DMS53 treated with DMSO at 0.1 percent for 48 hours (cell line): ENCODE data around the gene BCAR1.
"Not testable (repeated sequence)": the region's sequence is repeated elsewhere in the genome, so short reads cannot be mapped to it uniquely, and the experiment has no call there.

ENCODE experiments used
- DNase-seq: peaks from one replicate; lab custom pipeline; 2025; ENCODE audit not compliant: unreplicated experiment; lab: John Stamatoyannopoulos, UW

BCAR1 gene

DNA sequence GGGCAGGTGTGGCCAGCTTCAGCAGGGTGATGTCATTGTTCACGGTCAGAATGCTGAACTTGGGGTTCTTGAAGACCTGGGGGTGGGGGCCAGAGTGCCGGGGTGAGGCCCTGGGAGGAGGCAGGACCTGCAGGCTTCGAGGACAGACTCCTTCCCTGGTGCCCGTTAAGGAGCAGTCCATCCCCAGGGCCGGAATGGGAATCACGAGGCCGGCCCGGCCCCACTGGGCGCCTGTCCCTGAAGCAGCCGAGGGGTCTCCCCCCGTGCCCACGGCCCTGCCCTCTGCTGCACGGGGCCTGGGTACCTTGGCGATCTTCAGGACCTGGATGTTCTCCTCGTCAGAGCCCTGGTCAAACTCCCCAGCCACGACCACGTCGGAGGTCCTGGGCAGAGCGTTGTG, 46.0 kb downstream of the BCAR1 start:
- DNase-seq = not testable (repeated sequence)

DNA sequence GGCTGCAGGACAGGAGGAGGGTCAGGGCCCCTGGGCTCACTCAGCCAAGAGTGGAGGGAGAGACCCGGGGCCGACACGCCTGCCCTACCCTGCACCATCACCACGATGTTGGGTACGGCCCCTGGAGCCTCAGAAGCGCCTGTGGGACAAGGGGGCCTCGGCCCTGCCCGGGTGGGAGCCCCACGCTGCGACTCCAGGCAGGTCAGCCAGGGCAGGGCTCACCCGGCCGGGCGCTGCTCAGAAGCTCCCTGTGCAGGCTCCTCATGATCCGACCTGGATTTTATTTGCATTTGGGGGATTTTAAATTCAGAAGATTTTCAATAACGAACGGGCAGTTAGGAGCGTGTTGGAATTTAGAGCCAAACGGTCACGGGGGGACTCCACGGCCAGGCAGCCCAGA, 46.5 kb downstream of the BCAR1 start:
- not testable (repeated sequence) for DNase-seq

- no peak for DNase-seq
Observed at GRCh38 chr16:75204410-75204758, 47.0 kb downstream of the BCAR1 start.

DNA sequence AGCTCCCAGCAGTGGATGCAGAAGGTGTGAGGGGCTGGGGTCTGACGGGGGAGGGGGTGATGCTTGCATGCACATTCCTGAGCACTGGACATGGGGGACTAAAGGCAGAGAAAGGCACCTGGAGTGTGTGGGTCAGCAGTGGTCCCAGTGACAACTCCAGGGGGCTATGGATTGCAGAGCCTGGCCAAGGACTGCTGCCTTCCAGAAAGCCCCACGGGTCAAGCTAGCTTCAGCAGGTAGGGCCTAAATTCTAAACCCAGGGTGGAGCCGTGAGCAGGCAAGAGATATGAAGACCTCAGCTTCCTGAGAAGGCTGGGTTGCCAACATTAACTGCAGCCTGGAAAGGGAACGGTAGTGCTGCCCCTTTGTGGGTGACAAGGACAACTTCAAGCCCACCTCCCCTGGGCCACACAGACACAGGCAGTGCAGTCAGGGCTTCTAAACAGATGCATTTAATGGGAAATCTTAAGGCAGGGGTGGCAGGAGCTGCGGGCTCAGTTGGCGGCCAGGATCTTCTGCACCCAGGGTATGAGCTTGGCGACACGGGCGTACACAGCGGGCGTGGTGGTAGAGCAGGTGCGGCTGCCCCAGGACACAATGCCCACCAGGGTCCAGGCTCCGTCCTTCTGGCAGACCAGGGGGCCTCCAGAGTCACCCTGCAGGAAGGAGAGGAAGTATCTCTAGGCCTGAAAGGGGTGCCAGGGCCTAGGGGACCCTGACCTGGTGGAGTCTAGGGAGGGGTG, 47.6 kb downstream of the BCAR1 start:
- DNase-seq = no peak

DNA sequence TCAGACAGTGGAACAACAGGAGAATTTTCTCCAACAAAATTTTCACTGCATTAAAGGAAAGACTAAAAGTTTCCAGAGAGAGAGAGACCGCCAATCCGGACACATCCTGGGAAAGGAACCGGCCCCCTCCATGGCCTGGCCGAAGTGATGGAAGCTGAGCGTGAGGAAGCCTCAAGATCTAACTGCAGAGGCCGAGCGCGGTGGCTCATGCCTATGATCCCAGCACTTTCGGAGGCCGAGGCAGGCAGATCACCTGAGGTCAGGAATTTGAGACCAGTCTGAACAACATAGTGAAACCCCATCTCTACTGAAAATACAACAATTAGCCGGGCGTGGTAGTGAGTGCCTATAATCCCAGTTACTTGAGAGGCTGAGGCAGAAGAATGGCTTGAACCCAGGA, 48.3 kb downstream of the BCAR1 start:
- DNase-seq = no peak

GRCh38 chr16:75202069-75202590, 49.3 kb downstream of the BCAR1 start:
- DNase-seq = no peak

DNA sequence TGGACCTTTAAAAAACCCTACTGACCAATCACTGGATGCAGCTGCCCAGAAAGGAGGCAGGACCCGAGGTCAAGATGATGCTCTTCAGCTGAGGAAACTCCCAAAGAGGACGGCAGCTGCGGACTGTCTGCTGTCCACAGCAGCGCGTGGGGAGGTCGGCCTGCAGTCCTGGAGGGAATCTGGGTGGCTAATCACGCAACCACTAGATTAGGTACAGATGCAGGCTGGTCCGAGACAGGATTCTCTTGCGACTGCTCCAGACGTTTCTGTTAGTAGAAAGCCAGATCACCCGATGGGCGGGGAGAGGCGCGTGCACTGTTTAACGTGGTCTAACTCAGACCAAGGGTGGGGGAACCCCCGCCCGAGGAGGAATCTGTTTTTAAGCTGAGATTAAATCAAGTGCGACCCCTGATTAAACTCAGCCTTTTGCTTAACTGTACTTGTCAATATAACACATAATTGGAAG, 53.3 kb downstream of the BCAR1 start:
- DNase-seq = no peak

DNA sequence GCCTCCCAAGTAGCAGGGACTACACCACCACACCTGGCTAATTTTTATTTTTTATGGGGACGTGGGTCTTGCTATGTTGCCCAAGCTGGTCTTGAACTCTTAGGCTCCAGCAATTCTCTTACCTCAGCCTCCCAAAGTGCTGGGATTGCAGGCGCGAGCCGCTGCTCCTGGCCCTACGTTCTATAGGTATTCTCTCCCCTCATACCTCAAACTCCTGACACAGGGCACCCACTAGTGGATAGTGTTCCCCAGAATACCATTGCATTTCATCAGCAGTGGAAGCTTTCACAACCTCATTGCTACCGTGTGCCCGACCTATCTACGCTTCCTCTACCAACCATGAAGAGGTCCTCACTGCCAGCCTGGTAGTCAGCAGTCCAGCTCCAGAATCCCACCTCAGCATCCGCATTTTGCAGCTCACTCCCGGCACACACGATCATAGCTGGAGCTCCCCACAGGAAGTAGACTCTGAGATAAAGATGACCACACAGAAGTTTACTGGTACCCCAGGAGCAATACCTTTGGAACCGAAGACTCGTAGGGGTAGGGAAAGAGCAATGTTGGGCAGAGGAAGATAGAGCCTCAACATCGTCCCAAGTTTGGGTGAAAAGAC, 53.8 kb downstream of the BCAR1 start:
- no peak for DNase-seq

GRCh38 chr16:75196836-75197235, 54.6 kb downstream of the BCAR1 start:
- DNase-seq = no peak

DNA sequence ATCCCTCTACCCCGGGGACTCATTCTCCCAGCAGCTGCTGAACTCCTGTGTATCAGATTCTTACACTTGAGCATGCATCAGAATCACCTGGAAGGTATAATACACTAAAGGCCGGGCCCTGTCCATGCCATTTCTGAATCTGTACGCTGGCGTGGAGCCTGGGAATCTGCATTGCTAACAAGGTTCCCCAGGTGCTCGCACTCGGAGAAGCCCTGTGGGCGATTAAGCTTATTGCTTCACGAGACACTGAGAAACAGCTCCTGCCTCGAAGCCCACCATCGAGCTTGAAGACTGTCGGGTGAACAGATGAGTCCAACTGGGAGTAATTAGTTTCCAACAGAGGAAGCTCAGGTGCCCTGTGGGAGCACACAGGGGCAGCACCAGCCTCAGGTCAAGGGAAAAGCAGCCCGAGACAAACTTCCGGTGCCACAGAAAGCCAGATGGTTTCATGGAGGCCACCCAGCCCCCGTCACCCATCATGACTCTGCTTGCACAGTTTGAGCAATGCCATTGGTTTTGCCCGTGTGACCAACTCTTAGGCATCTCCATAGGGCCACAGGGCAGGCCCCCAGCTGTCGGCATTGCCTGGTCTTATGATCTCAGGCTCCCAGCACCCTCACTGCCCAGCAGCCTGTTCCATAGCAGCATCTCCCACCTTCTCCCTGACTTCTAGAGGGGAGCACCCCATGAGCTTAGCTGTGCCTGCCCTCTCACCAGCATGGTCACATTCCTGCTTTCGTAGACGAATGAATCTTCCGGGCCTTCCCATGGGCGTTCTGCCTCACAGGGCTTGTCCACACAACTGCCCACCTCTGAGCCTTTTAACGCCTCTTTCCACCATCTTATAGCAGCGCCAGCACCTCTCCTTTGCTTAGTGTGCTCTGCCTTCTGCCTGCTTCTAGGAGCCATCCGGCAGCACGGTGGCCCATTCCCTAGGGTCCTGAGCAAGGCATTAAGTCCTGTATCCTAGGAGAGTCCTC, 55.3 kb downstream of the BCAR1 start:
- no peak for DNase-seq

GRCh38 chr16:75193730-75194444, 57.5 kb downstream of the BCAR1 start:
- no peak for DNase-seq

DNA sequence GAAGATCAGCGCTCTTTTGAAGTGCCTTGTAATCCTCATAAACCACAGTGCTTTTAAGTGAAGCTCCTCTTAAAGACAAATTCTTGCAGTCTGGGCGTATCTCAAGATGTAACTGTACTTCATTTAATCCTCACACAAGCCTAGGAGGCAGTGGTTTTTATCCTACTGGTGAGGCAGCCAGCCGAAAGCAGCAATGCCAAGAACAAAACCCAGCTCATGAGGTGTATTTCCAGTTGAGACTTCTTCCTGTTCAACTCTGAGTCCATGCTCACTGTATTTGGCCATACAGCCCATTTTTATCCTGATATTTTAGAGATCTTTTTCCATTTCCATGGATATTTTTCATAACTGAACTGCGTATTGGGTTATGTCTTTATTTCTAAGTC, 58.2 kb downstream of the BCAR1 start:
- DNase-seq = no peak

- DNase-seq = no peak
Observed at GRCh38 chr16:75192606-75193264, 58.7 kb downstream of the BCAR1 start.

- DNase-seq = no peak
Observed at GRCh38 chr16:75189638-75190245, 61.7 kb downstream of the BCAR1 start.

DNA sequence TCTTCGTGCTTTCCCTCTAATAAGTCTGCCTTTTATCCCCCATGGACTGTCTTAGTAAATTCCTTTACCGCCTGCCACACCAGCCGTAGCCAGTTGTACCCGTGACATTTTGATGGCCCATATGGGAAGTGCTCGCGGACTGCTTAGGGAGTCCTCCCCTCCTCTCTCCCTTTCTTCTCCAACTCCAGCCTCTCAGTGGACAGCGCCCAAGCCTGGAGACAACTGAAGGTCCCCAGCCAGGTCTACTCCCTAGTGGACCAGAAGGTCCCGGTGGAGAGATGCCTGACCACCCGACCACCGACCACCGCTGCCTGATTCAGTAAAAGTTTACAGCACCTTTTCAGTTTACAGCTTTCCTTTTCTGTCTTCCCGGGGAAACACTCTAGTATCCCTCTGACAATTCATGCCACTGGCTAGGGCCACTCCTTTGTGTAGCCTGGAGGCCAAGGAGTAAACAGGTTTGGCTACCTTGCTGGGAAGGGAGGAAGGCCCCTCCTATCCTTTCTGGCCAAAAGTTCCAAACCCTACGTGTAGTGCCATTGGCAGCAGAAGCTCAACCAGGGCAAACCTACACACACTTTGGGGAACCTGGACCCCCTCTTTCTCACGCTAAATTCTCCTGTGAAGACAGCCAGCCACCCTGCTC, 62.5 kb downstream of the BCAR1 start:
- DNase-seq = no peak

- DNase-seq = no peak
Observed at GRCh38 chr16:75181630-75182029, 69.8 kb downstream of the BCAR1 start.

DNA sequence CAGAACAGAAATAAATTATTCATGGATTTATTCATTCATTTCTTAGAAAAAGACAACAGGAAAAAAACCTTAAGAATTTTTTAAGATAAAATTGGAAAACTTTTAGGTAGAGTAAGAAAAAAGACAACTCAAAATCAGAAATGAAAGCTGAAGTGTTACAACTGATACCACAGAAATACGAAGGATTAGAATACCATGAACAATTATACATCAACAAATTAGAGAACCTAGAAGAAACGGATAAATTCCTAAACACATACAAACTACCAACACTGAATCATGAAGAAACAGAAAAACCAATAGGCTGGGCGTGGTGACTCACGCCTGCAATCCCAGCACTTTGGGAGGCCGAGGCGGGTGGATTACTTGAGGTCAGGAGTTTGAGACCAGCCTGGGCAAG, 72.2 kb downstream of the BCAR1 start:
- no peak for DNase-seq
